D721Med (cell line): Measurements from ENCODE around the gene FADS6.

Experiments used
- DNase-seq: peaks from one replicate; pipeline ENCODE4 v3.0.0; 2011; ENCODE audit warnings: low spot score; ENCODE audit not compliant: insufficient read length
- FAIRE-seq: peaks from 2 replicates; lab custom pipeline; 2011; peaks lifted over from hg19 to GRCh38; lab: Jason Lieb, UNC
- TF ChIP-seq, protein P1 (sequence below): IDR thresholded peaks from 2 replicates; pipeline ENCODE4 v1.5.1; 2012; ENCODE audit warnings: mild to moderate bottlenecking, control low read depth; ENCODE audit not compliant: insufficient read depth; ENCODE audit errors: missing control alignments

Gene FADS6

GRCh38 chr17:74853669-74854068 lies 39.8 kb downstream of the FADS6 start:
- FAIRE-seq (no peak), DNase-seq (no peak)

DNA sequence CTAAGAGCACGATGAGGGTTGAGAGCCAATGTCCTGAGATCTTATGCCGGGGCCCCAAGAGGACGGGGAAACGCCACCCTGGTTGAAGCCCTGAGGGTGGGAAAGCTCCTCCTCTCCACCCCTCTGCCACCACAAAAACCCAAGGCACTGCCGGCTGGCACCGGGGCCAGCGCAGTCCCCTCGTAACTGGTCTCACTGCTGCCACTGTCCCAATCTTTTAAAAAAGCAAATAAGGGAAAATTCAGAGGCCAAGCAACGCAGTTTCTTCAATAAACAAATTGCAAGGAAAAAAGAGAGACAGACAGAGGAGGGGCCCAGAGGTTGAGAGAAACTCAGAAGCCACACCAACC lies 40.4 kb downstream of the FADS6 start:
- DNase-seq: no peak
- TF ChIP-seq, protein P1, sequence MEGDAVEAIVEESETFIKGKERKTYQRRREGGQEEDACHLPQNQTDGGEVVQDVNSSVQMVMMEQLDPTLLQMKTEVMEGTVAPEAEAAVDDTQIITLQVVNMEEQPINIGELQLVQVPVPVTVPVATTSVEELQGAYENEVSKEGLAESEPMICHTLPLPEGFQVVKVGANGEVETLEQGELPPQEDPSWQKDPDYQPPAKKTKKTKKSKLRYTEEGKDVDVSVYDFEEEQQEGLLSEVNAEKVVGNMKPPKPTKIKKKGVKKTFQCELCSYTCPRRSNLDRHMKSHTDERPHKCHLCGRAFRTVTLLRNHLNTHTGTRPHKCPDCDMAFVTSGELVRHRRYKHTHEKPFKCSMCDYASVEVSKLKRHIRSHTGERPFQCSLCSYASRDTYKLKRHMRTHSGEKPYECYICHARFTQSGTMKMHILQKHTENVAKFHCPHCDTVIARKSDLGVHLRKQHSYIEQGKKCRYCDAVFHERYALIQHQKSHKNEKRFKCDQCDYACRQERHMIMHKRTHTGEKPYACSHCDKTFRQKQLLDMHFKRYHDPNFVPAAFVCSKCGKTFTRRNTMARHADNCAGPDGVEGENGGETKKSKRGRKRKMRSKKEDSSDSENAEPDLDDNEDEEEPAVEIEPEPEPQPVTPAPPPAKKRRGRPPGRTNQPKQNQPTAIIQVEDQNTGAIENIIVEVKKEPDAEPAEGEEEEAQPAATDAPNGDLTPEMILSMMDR: no peak
- FAIRE-seq: no peak

More at GRCh38 chr17:74853669-74854068, 39.8 kb downstream of the FADS6 start:
- TF ChIP-seq, protein P1: no peak

- TF ChIP-seq, protein P1: no peak
- FAIRE-seq: no peak
- DNase-seq: peak; percentile 57
These were observed 41.0 kb downstream of the FADS6 start for GRCh38 chr17:74852237-74853047.

GRCh38 chr17:74851612-74852236 lies 41.7 kb downstream of the FADS6 start:
- FAIRE-seq: no peak
- TF ChIP-seq, protein P1: no peak
- DNase-seq: no peak

DNA sequence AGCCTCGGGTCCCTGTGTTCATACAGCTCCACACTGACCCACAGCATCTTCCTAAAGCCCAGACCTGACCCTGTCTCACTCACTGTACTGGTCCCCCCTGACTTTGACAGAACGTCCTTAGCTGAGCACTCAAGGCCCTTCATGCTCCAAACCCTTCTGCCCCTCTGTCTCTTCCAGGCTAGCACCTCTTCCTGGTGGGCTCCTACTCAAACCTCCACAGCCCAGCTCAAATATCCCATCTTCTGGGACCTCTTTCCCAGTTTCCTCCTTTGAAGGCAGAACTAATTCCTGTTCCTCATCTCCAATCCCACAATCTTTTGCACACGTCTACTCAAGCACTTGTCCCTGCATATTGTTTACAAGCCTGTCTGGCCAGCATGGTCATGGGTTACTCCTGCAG lies 42.5 kb downstream of the FADS6 start:
- FAIRE-seq (no peak), DNase-seq (no peak)
- TF ChIP-seq, protein P1: no peak

- TF ChIP-seq, protein P1: no peak
- DNase-seq (no peak), FAIRE-seq (no peak)
These were observed 43.1 kb downstream of the FADS6 start for GRCh38 chr17:74850310-74850709.
